Activated T-cell treated with anti-CD3 and anti-CD28 coated beads, Interleukin-2, amount 50 U/mL, for 72 hours (primary cell): Measurements from ENCODE around the gene CLDN25. TPM values are rescaled to one million over a fixed set of nuclear protein-coding genes. Genes with fewer than 3 reads are reported as not detected.

Experiments
- ATAC-seq, 2 donors: fragments of 150-1000 bp; cut with Tn5 transposase; replicated peaks in 1 of 2; 2 replicates each; pipeline ENCODE4 v1.10.0; 2021; ENCODE audit warnings: moderate library complexity in 2 of 2, mild to moderate bottlenecking in 1 of 2
- DNase-seq, 2 donors: peaks; one replicate each; pipeline ENCODE4 v3.0.0; 2021 to 2022; ENCODE audit warnings: mixed read lengths in 1 of 2
- H3K27ac Mint-ChIP-seq: one replicate; pipeline ENCODE4 v1.8.0; 2022; ENCODE audit warnings: mild to moderate bottlenecking, moderate library complexity, mixed read lengths
- H3K27me3 Mint-ChIP-seq: one replicate; pipeline ENCODE4 v1.8.0; 2022; ENCODE audit warnings: low read depth, mixed read lengths
- H3K36me3 Mint-ChIP-seq, 2 donors: one replicate each; pipeline ENCODE4 v1.8.0; 2022; ENCODE audit warnings: mixed read lengths in 2 of 2, mild to moderate bottlenecking in 1 of 2; ENCODE audit not compliant: insufficient read depth in 2 of 2
- H3K4me1 Mint-ChIP-seq: one replicate; pipeline ENCODE4 v1.8.0; 2022; ENCODE audit warnings: low read depth, mixed read lengths
- H3K4me3 Mint-ChIP-seq, 2 donors: one replicate each; pipeline ENCODE4 v1.8.0; 2022; ENCODE audit warnings: mild to moderate bottlenecking in 2 of 2, mixed read lengths in 2 of 2, moderate library complexity in 2 of 2
- H3K9me3 Mint-ChIP-seq, 2 donors: one replicate each; pipeline ENCODE4 v1.8.0; 2022; ENCODE audit warnings: mixed read lengths in 2 of 2
- total RNA-seq, 2 donors: library from RNA; stranded (reverse); gene quantifications; one replicate each; pipeline ENCODE4 v1.2.3, GENCODE V29; 2022

The CLDN25 gene
- total RNA-seq, 2 donors from 2014 or later: not detected

DNA sequence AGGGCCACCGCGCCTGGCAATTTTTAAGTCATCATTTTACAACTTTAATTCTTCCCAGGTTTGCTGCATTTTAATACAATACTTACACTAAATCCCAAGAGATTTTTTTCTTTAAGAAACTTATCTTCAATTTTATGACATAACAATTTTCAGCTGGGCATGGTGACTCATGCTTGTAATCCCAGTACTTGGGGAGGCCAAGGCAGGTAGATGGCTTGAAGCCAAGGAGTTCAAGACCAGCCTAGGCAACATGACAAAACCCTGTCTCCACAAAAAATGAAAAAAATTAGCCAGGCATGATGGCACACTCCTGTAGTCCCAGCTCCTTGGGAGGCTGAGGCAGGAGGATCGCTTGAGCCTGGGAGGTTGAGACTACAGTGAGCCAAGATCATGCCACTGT is 38.8 kb downstream of the CLDN25 start:
- Mint-ChIP-seq H3K9me3 (no peaks in the 10 kb centered on the region), H3K27ac (no peak overlapping the region), H3K4me1 (no peaks in the 10 kb centered on the region), H3K27me3 (no peaks in the 10 kb centered on the region), H3K36me3 (peaks cover 0 to 2% of the 10 kb centered on the region in 2 donors), H3K4me3 (no peak overlapping the region)
- ATAC-seq (no peak), DNase-seq (no peak)

DNA sequence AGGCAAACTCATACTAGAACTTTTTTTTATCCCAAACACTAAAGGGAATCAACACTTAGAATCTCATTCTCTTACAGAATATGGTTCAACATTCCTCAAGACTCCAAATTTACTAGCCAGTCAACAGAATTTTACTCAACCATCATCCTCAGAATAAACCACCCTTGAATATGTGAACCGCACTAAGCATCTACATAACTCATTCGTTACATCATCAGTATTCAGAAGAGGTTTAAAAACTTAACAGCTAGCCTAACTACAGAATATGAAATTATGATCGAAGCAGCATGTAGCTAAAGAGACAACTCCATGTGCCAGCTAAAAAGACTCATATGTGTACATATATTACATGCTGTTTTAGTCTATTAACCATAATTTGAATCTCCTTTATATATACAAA is 47.9 kb downstream of the CLDN25 start:
- no peak for DNase-seq
- Mint-ChIP-seq H3K27ac (no peak overlapping the region), H3K27me3 (no peaks in the 10 kb centered on the region), H3K4me1 (no peaks in the 10 kb centered on the region), H3K9me3 (no peaks in the 10 kb centered on the region), H3K36me3 (peaks cover 1 to 12% of the 10 kb centered on the region in 2 donors), H3K4me3 (no peak overlapping the region)
- ATAC-seq: no peak

DNA sequence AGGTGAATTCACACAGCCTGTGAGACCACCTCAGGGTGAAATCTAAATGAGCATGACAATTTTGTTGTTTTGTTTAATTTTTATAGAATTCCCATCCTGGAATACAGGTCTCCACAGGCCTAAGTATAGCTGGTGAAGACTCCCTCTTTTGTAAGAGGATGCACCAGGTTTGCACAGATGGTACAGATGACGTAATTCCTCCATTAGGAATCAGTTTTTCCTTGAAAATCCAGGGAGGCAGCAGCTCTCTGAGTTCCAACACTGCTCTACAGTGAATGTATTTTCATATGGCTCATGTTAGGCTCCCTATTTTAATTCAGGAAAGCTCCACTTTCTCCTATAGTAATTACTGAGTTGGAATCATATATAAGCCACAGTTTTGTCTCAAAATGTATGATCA is 48.6 kb downstream of the CLDN25 start:
- H3K4me1 Mint-ChIP-seq: no peaks in the 10 kb centered on the region
- H3K9me3 Mint-ChIP-seq: no peaks in the 10 kb centered on the region
- H3K36me3 Mint-ChIP-seq: peaks cover 1 to 15% of the 10 kb centered on the region in 2 donors
- H3K4me3 Mint-ChIP-seq: no peak overlapping the region
- DNase-seq (no peak), ATAC-seq (no peak)
- H3K27me3 Mint-ChIP-seq: no peaks in the 10 kb centered on the region
- no peak overlapping the region for H3K27ac Mint-ChIP-seq

DNA sequence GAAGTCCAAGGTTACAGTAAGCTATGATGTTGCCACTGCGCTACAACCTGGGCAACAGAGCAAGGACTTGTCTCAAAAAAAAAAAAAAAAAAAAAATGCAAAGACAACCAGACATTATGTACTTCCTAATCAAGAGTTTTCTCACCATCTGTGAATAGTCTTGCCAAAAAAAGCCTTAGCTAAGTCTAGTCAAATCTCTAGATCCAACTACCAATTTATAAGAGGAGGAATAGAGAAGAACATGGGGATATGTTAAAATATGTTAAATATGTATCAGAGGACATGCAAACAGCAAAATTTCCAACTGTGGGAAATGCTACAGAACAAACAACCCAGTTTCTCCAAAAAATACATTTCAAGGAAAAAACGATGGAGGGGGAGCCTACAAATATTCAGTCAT is 50.2 kb downstream of the CLDN25 start:
- Mint-ChIP-seq H3K27me3 (no peaks in the 10 kb centered on the region), H3K4me1 (no peaks in the 10 kb centered on the region), H3K27ac (no peak overlapping the region), H3K4me3 (no peak overlapping the region), H3K9me3 (no peaks in the 10 kb centered on the region), H3K36me3 (peaks cover 1 to 11% of the 10 kb centered on the region in 2 donors)
- ATAC-seq (no peak), DNase-seq (no peak)

Other genes starting within 250 kb of the CLDN25 start
- gene TMPRSS5, start 73.5 kb upstream of the CLDN25 start, total RNA-seq: 1 to 10 TPM in 1 of 2 donors, under 1 TPM in 1; 0.51 to 1.3 TPM
- 10 to 100 TPM; 13.7 to 16.6 TPM for gene ZW10, start 6.1 kb upstream of the CLDN25 start, total RNA-seq
- 10 to 100 TPM; 42.6 to 43.5 TPM for gene USP28, start 95.8 kb downstream of the CLDN25 start, total RNA-seq
- not detected for gene HTR3B, start 125.0 kb downstream of the CLDN25 start, total RNA-seq
- gene HTR3A, start 195.3 kb downstream of the CLDN25 start, total RNA-seq: not detected